Measurements from ENCODE around the gene IGSF21.

- TF ChIP-seq EZH2 (IDR thresholded peaks at IDR 0.05; ENCODE audit: borderline replicate concordance, low read length): no peak
- TF ChIP-seq, protein P1, sequence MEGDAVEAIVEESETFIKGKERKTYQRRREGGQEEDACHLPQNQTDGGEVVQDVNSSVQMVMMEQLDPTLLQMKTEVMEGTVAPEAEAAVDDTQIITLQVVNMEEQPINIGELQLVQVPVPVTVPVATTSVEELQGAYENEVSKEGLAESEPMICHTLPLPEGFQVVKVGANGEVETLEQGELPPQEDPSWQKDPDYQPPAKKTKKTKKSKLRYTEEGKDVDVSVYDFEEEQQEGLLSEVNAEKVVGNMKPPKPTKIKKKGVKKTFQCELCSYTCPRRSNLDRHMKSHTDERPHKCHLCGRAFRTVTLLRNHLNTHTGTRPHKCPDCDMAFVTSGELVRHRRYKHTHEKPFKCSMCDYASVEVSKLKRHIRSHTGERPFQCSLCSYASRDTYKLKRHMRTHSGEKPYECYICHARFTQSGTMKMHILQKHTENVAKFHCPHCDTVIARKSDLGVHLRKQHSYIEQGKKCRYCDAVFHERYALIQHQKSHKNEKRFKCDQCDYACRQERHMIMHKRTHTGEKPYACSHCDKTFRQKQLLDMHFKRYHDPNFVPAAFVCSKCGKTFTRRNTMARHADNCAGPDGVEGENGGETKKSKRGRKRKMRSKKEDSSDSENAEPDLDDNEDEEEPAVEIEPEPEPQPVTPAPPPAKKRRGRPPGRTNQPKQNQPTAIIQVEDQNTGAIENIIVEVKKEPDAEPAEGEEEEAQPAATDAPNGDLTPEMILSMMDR (IDR thresholded peaks at IDR 0.05; ENCODE audit: low read length): no peak
Measured at GRCh38 chr1:18175051-18175450, 67.5 kb downstream of the IGSF21 start.

Data from OCI-LY1 (cell line).